PFSK-1 (cell line): ENCODE measurements around the gene PCDHA2.

ENCODE experiments used
- FOXP2 ChIP-seq: optimal IDR thresholded peaks from 2 replicates; pipeline ENCODE3; 2011; ENCODE audit warnings: borderline replicate concordance, control low read depth, inconsistent platforms; ENCODE audit not compliant: insufficient read depth; ENCODE audit errors: extremely low read length, extremely low read depth
- POLR2AphosphoS5 ChIP-seq: IDR thresholded peaks from 2 replicates; pipeline ENCODE4 v1.6.1; 2012; ENCODE audit warnings: low read depth, mild to moderate bottlenecking, control low read depth, low read length, moderate library complexity
- REST ChIP-seq, 2 experiments: IDR thresholded peaks; 2 replicates each; pipeline versions ENCODE4 v1.6.1 to v1.8.0; 2011 to 2012; ENCODE audit warnings: low read depth in 2 of 2, low read length in 2 of 2, control low read depth in 1 of 2, inconsistent platforms in 1 of 2, mild to moderate bottlenecking in 1 of 2, moderate library complexity in 1 of 2; ENCODE audit not compliant: insufficient read depth in 1 of 2
- SIN3A ChIP-seq: IDR thresholded peaks from 2 replicates; pipeline ENCODE4 v1.6.1; 2012; ENCODE audit warnings: mild to moderate bottlenecking, low read length, moderate library complexity, borderline replicate concordance; ENCODE audit not compliant: insufficient read depth
- TAF1 ChIP-seq: IDR thresholded peaks from 2 replicates; pipeline ENCODE4 v1.6.1; 2012; ENCODE audit warnings: low read length, control low read depth, borderline replicate concordance; ENCODE audit not compliant: insufficient read depth

PCDHA2 gene

GRCh38 chr5:140806834-140807775, 12.5 kb downstream of the PCDHA2 start, which contains the start of gene PCDHA4:
Gene PCDHA4, plus strand, starts transcription at chr5:140807068.
- TF ChIP-seq TAF1 (no peak), SIN3A (no peak), REST (IDR thresholded peaks at IDR 0.05; ENCODE audit: insufficient read depth in 1 of 2, low read depth in 2 of 2, low read length in 2 of 2) (no peak), POLR2AphosphoS5 (no peak), FOXP2 (no peak)

- TF ChIP-seq POLR2AphosphoS5 = no peak
- TF ChIP-seq SIN3A = no peak
- TF ChIP-seq REST (IDR thresholded peaks at IDR 0.05; ENCODE audit: insufficient read depth in 1 of 2, low read depth in 2 of 2, low read length in 2 of 2) = no peak
- no peak for TF ChIP-seq TAF1
- TF ChIP-seq FOXP2 = no peak
Measured at GRCh38 chr5:140808889-140809291, 14.2 kb downstream of the PCDHA2 start.

GRCh38 chr5:140821375-140822280, 27.0 kb downstream of the PCDHA2 start, which contains the start of gene PCDHA5:
Gene PCDHA5, plus strand, starts transcription at chr5:140821613.
- no peak for TF ChIP-seq POLR2AphosphoS5
- TF ChIP-seq FOXP2 = no peak

- no peak for TF ChIP-seq SIN3A
- no peak for TF ChIP-seq FOXP2
- TF ChIP-seq REST (IDR thresholded peaks at IDR 0.05; ENCODE audit: insufficient read depth in 1 of 2, low read depth in 2 of 2, low read length in 2 of 2) = no peak
- no peak for TF ChIP-seq POLR2AphosphoS5
- no peak for TF ChIP-seq TAF1
Measured at GRCh38 chr5:140822281-140822629, 27.6 kb downstream of the PCDHA2 start.

- TF ChIP-seq SIN3A = no peak
- TF ChIP-seq FOXP2 = no peak
- no peak for TF ChIP-seq TAF1
- TF ChIP-seq POLR2AphosphoS5 = no peak
- TF ChIP-seq REST (IDR thresholded peaks at IDR 0.05; ENCODE audit: insufficient read depth in 1 of 2, low read depth in 2 of 2, low read length in 2 of 2) = no peak
Measured at GRCh38 chr5:140823475-140823874, 28.8 kb downstream of the PCDHA2 start.
